Measurements from ENCODE around the gene FGF5. TPM values are rescaled to one million over a fixed set of nuclear protein-coding genes. Genes with fewer than 3 reads are reported as not detected.

Gene FGF5
- total and polyA plus RNA-seq, 2 of the 13 experiments (the other 11 are each of a cell fraction or from before 2014, with no cell fraction given) = not detected

- no peak for TF ChIP-seq ZBTB39 (CRISPR knock-in tag; IDR thresholded peaks at IDR 0.05)
- peak; percentile 53; the same call in 1 of the 2 replicates for TF ChIP-seq MAX (IDR thresholded peaks at IDR 0.05)
- TF ChIP-seq ZNF225 (CRISPR knock-in tag; IDR thresholded peaks at IDR 0.05) = 0 out of 2 replicates have a peak, but pooled peaks have one; percentile 82
- peak; percentile 59; the same call in 1 of the 2 replicates for TF ChIP-seq ZFP91 (CRISPR knock-in tag; IDR thresholded peaks at IDR 0.05; ENCODE audit: borderline replicate concordance)
- TF ChIP-seq RFXAP (CRISPR knock-in tag; IDR thresholded peaks at IDR 0.05; ENCODE audit: borderline replicate concordance) = peak; percentile 40; the same call in 1 of the 2 replicates
- peak; percentile 8 to 73 for TF ChIP-seq REST (IDR thresholded peaks at IDR 0.05; ENCODE audit: borderline replicate concordance in 1 of 2, low read depth in 1 of 2, low read length in 2 of 2)
- peak; percentile 90 for TF ChIP-seq KDM2A (CRISPR knock-in tag; IDR thresholded peaks at IDR 0.05; ENCODE audit: borderline replicate concordance, low read depth)
- TF ChIP-seq ZNF17 (CRISPR knock-in tag; IDR thresholded peaks at IDR 0.05) = no peak
- TF ChIP-seq ZNF12 (CRISPR knock-in tag; IDR thresholded peaks at IDR 0.05) = 0 out of 2 replicates have a peak, but pooled peaks have one; percentile 10
- peak; percentile 30; the same call in 1 of the 2 replicates for TF ChIP-seq ARID5B (CRISPR knock-in tag; IDR thresholded peaks at IDR 0.05)
Observed at GRCh38 chr4:80335554-80336358, 69.3 kb downstream of the FGF5 start, which contains the start of gene CFAP299 (continued).
